Endodermal cell (in vitro differentiated cells): ENCODE data around the gene RALGPS1. TPM values are rescaled to one million over a fixed set of nuclear protein-coding genes. Genes with fewer than 3 reads are reported as not detected.

Experiments
- DNase-seq: peaks from one replicate; pipeline ENCODE4 v3.0.0-alpha.2; 2017
- H3K27ac ChIP-seq: 2 replicates; pipeline ENCODE4 v1.5.1; 2013; ENCODE audit warnings: mild to moderate bottlenecking, low read depth, low read length, moderate library complexity
- H3K27me3 ChIP-seq: 2 replicates; pipeline ENCODE4 v1.6.1; 2013; ENCODE audit warnings: mild to moderate bottlenecking, low read length, moderate library complexity; ENCODE audit not compliant: insufficient read depth, control insufficient read depth, poor library complexity, severe bottlenecking
- H3K36me3 ChIP-seq: 2 replicates; pipeline ENCODE4 v1.7.0; 2013; ENCODE audit warnings: mild to moderate bottlenecking, low read length, moderate library complexity; ENCODE audit not compliant: control insufficient read depth, insufficient read depth
- H3K4me1 ChIP-seq: one replicate; pipeline ENCODE4 v1.7.0; 2013; ENCODE audit warnings: low read length; ENCODE audit not compliant: control insufficient read depth, insufficient read depth
- H3K4me3 ChIP-seq: 2 replicates; pipeline ENCODE4 v1.5.1; 2013; ENCODE audit warnings: mild to moderate bottlenecking, low read length, moderate library complexity
- H3K9ac ChIP-seq: 2 replicates; pipeline ENCODE4 v1.6.1; 2013; ENCODE audit warnings: mild to moderate bottlenecking, low read length, moderate library complexity; ENCODE audit not compliant: poor library complexity, severe bottlenecking; ENCODE audit errors: extremely low read depth
- H3K9me3 ChIP-seq: 2 replicates; pipeline ENCODE4 v1.6.1; 2013; ENCODE audit warnings: mild to moderate bottlenecking, low read length, moderate library complexity; ENCODE audit not compliant: control insufficient read depth
- H3K27ac Mint-ChIP-seq: 2 replicates; pipeline ENCODE4 v1.8.0; 2020; ENCODE audit warnings: mixed read lengths
- H3K27me3 Mint-ChIP-seq: 2 replicates; pipeline ENCODE4 v1.8.0; 2021; ENCODE audit warnings: mild to moderate bottlenecking, mixed read lengths; ENCODE audit not compliant: insufficient read depth
- H3K36me3 Mint-ChIP-seq: 2 replicates; pipeline ENCODE4 v1.8.0; 2020; ENCODE audit warnings: low read depth, mixed read lengths
- H3K4me1 Mint-ChIP-seq: 2 replicates; pipeline ENCODE4 v1.8.0; 2020; ENCODE audit warnings: mixed read lengths
- H3K4me3 Mint-ChIP-seq: 2 replicates; pipeline ENCODE4 v1.8.0; 2020; ENCODE audit warnings: mild to moderate bottlenecking, moderate library complexity, mixed read lengths
- H3K9me3 Mint-ChIP-seq: 2 replicates; pipeline ENCODE4 v1.8.0; 2020; ENCODE audit warnings: mild to moderate bottlenecking, mixed read lengths
- CTCF ChIP-seq: fragments of 200-600 bp; sonication (generic); conservative IDR thresholded peaks from 2 replicates; pipeline ENCODE4 v1.5.0; 2021; ENCODE audit warnings: antibody characterized with exemption, mild to moderate bottlenecking
- WGBS, 2 experiments: methylation state at CpG; one replicate each; pipeline versions ENCODE4 v1.1.5 to v1.1.7; 2013; ENCODE audit warnings: missing lambda C conversion rate in 2 of 2, mixed read lengths in 1 of 2; ENCODE audit not compliant: insufficient coverage in 1 of 2, insufficient read length in 1 of 2; 5-methylcytosine and 5-hydroxymethylcytosine counted together
- total RNA-seq, 2 donors: library from RNA; stranded (reverse); fragmentation: NEBNext Ultra II Directional in 1 of 2; extraction: Animal tissue kit (Norgen Biotek cat#: 25700) in 1 of 2; gene quantifications; 2 replicates in 1 of 2; 3 replicates in 1 of 2; pipeline ENCODE4 v1.2.1, GENCODE V29; 2021

RALGPS1 gene
- total RNA-seq, 2 donors from 2014 or later = 23.3 to 25.0 TPM

DNA sequence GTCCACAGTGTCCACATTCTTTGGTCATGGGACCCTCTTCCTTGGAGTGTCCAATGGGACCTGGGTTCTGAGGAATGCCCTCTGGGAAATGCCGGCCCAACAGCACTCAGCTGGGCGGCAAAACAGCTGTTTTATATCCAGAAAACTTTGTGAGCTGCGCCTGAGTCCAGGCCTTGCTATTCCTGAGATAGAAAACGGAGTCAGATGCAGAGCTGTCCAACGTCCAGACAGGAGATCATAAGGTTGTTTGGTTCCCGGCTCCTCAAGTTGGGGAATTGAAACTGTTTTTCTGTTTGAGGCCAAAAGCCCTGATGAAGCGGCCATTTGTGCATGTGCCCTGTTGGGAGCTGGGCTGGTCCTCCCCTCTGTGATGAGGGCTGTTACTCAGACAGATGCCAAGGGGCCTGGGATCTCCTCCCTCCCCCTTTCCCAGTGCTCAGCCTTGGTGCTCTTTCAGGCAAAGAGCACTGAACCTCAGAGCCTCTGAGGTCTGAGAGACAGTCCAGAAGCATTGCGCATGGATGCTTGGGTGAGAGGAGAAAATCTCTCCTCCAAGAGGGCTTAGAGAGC, 283.4 kb downstream of the RALGPS1 start:
- no peaks in the 10 kb centered on the region for H3K9me3 Mint-ChIP-seq
- H3K4me1 Mint-ChIP-seq = peaks cover 2% of the 10 kb centered on the region
- H3K4me3 Mint-ChIP-seq = no peak overlapping the region
- no peak overlapping the region for H3K4me3 ChIP-seq
- TF ChIP-seq CTCF = no peak
- 93 to 94% methylated on average over 7 to 8 of the region's 8 CpGs for WGBS, 2 experiments
- no peak overlapping the region for H3K9ac ChIP-seq
- H3K9me3 ChIP-seq = no peaks in the 10 kb centered on the region
- DNase-seq = no peak
- H3K36me3 Mint-ChIP-seq = peaks cover 2% of the 10 kb centered on the region
- H3K27ac ChIP-seq = no peak overlapping the region
- H3K27me3 ChIP-seq = no peaks in the 10 kb centered on the region
- H3K4me1 ChIP-seq = no peaks in the 10 kb centered on the region
- peak overlapping the region; percentile 55 for H3K27ac Mint-ChIP-seq
- H3K27me3 Mint-ChIP-seq = no peaks in the 10 kb centered on the region
- H3K36me3 ChIP-seq = no peaks in the 10 kb centered on the region

DNA sequence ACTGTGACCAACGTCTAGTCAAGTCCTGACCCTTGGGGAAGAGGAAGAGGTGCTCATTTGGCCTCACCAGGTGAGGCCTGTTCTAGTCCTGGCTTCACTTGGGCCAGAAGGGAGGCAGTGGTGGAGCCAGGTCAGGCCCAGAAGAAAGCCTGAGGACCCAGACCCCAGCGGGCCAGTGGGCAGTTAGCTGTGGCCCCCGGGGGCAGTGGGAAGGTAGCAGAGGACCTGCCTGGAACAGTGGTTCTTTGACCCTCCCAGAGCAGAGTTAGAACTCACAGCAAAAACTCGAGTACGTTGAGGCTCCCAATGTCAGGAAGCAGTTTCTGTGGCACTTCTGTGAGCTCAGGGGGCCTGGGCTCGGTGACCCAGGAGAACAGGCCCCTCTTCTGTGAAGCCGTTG, 284.0 kb downstream of the RALGPS1 start:
- peak overlapping the region; percentile 74 for H3K27ac Mint-ChIP-seq

DNA sequence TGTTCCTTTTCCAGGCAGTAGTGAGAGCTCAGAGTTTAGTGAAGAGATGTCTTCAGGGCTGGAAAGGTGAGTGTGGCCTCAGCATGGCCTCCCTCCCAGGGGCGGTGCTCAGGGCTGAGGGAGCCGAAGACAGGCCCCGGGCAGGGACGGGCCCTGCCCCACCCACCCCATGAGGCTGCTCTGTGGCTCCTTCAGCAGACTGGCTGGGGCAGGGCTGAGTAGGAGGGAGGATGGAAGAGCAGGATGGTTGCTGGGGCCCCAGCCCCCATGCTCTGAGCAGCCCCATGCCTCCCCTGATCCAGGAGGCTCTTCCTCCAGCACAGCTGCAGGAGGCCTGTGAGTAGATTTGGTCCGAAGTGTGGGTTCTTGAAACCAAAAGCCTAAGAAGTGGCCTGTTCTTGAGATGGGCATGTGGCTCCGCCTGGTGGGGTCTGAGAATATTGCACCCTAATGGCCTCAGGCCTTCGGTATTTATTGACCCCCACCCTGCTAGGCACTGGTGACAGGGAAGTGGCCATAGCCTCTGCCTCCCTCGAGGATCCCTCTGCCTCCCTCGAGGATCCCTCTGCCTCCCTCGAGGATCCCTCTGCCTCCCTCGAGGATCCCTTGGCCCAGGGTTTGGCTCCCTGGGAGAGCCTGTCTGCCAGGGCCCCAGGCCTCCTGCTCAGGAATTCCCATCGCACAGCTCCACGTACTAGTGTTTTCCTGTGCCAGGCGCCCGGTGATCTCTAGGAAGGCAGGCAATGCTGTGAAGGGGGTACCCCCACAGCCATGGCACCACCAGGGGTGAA, 284.6 kb downstream of the RALGPS1 start:
- TF ChIP-seq CTCF = peak; percentile 97
- Mint-ChIP-seq H3K36me3 (peaks cover 2% of the 10 kb centered on the region), H3K4me1 (peaks cover 2% of the 10 kb centered on the region), H3K9me3 (no peaks in the 10 kb centered on the region), H3K27me3 (no peaks in the 10 kb centered on the region), H3K4me3 (no peak overlapping the region), H3K27ac (peak overlapping the region; percentile 74)
- no peak overlapping the region for H3K9ac ChIP-seq
- no peaks in the 10 kb centered on the region for H3K36me3 ChIP-seq
- no peak overlapping the region for H3K4me3 ChIP-seq
- H3K27ac ChIP-seq = no peak overlapping the region
- WGBS, 2 experiments = 41 to 60% methylated on average over 7 to 15 of the region's 15 CpGs
- peak; percentile 96 for DNase-seq
- H3K27me3 ChIP-seq = no peaks in the 10 kb centered on the region
- no peaks in the 10 kb centered on the region for H3K9me3 ChIP-seq
- no peaks in the 10 kb centered on the region for H3K4me1 ChIP-seq

More for the DNA sequence above, 284.0 kb downstream of the RALGPS1 start:
- Histone ChIP-seq H3K27ac (no peak overlapping the region), H3K27me3 (no peaks in the 10 kb centered on the region), H3K9ac (no peak overlapping the region), H3K36me3 (no peaks in the 10 kb centered on the region), H3K9me3 (no peaks in the 10 kb centered on the region), H3K4me1 (no peaks in the 10 kb centered on the region), H3K4me3 (no peak overlapping the region)
- Mint-ChIP-seq H3K4me1 (peaks cover 2% of the 10 kb centered on the region), H3K36me3 (peaks cover 2% of the 10 kb centered on the region), H3K9me3 (no peaks in the 10 kb centered on the region), H3K27me3 (no peaks in the 10 kb centered on the region), H3K4me3 (no peak overlapping the region)
- DNase-seq = no peak
- no peak for TF ChIP-seq CTCF
- 77 to 91% methylated on average over 5 to 7 of the region's 7 CpGs for WGBS, 2 experiments
